ENCODE results near the gene RAB21.
"Not testable (repeated sequence)": the region's sequence is repeated elsewhere in the genome, so short reads cannot be mapped to it uniquely, and the experiment has no call there.

RAB21 gene

GRCh38 chr12:71804505-71804904 lies 49.8 kb downstream of the RAB21 start:
- no peak for DNase-seq

- no peak for DNase-seq
Measured at GRCh38 chr12:71810921-71811320, 56.3 kb downstream of the RAB21 start.

GRCh38 chr12:71815242-71815641 lies 60.6 kb downstream of the RAB21 start:
- not testable (repeated sequence) for DNase-seq

- not testable (repeated sequence) for DNase-seq
Measured at GRCh38 chr12:71822088-71822487, 67.4 kb downstream of the RAB21 start.

- DNase-seq, result no peak
Measured at GRCh38 chr12:71828813-71829212, 74.2 kb downstream of the RAB21 start.

- no peak for DNase-seq
Measured at GRCh38 chr12:71837356-71837755, 82.7 kb downstream of the RAB21 start.

GRCh38 chr12:71838231-71838630 lies 83.6 kb downstream of the RAB21 start:
- no peak for DNase-seq

GRCh38 chr12:71838676-71839075 lies 84.0 kb downstream of the RAB21 start:
- no peak for DNase-seq

- no peak for DNase-seq
Measured at GRCh38 chr12:71840231-71840847, 85.7 kb downstream of the RAB21 start.

- peak; percentile 27 for DNase-seq
Measured at GRCh38 chr12:71846322-71846940, 91.8 kb downstream of the RAB21 start.

- DNase-seq, result no peak
Measured at GRCh38 chr12:71848212-71848611, 93.5 kb downstream of the RAB21 start.

GRCh38 chr12:71849109-71849851 lies 94.6 kb downstream of the RAB21 start:
- DNase-seq, result no peak

Data from central memory CD4-positive, alpha-beta T cell (primary cell).